OCI-LY7 (cell line): ENCODE measurements around the gene ENDOD1. TPM values are rescaled to one million over a fixed set of nuclear protein-coding genes. Genes with fewer than 3 reads are reported as not detected.

Experiments
- BruUV-seq: library from RNA; stranded (reverse); fragments of 400-500 nt; replicated peaks from 2 replicates; lab custom pipeline; 2021; lab: Mats Ljungman, UMichigan
- CTCF ChIA-PET: fragments of 300-600 bp; sonication (Branson Sonifier 250); formaldehyde crosslinking; loops from one replicate; lab custom pipeline; 2022; ENCODE audit warnings: antibody characterized with exemption; ENCODE audit not compliant: unreplicated experiment; lab: Charles Lee
- POLR2A ChIA-PET: fragments of 300-600 bp; sonication (Branson Sonifier 250); formaldehyde crosslinking; loops from one replicate; lab custom pipeline; 2022; ENCODE audit warnings: antibody characterized with exemption; lab: Charles Lee
- DNase-seq: peaks from one replicate; pipeline ENCODE4 v3.0.0-alpha.2; 2015; ENCODE audit warnings: low spot score
- H2AFZ ChIP-seq: fragments of 200-600 bp; sonication (generic), shearing (Covaris generic); 2 replicates; pipeline ENCODE4 v1.6.1; 2014; ENCODE audit warnings: mild to moderate bottlenecking, antibody characterized with exemption, low read length, moderate library complexity
- H3K27ac ChIP-seq: fragments of 200-600 bp; sonication (generic); 2 replicates; pipeline ENCODE4 v1.5.1; 2014; ENCODE audit warnings: mixed run types, low read depth, mild to moderate bottlenecking, moderate library complexity, low read length, inconsistent platforms; ENCODE audit not compliant: poor library complexity, severe bottlenecking
- H3K36me3 ChIP-seq: fragments of 200-600 bp; sonication (generic); 2 replicates; pipeline ENCODE4 v1.6.1; 2014; ENCODE audit warnings: mild to moderate bottlenecking, antibody characterized with exemption, low read length, moderate library complexity, mixed read lengths; ENCODE audit not compliant: insufficient read depth
- H3K4me1 ChIP-seq: fragments of 200-600 bp; sonication (generic); 2 replicates; pipeline ENCODE4 v1.5.1; 2014; ENCODE audit warnings: mild to moderate bottlenecking, low read length; ENCODE audit not compliant: insufficient read depth, poor library complexity, severe bottlenecking
- H3K4me2 ChIP-seq: fragments of 200-600 bp; sonication (generic); 2 replicates; pipeline ENCODE4 v1.6.1; 2014; ENCODE audit warnings: mild to moderate bottlenecking, low read length
- H3K4me3 ChIP-seq: fragments of 200-600 bp; sonication (generic); 2 replicates; pipeline ENCODE4 v1.5.1; 2014; ENCODE audit warnings: mild to moderate bottlenecking, low read depth, low read length; ENCODE audit not compliant: poor library complexity, severe bottlenecking
- H3K79me2 ChIP-seq: fragments of 200-600 bp; sonication (generic); 2 replicates; pipeline ENCODE4 v1.6.1; 2016; ENCODE audit warnings: low read depth, mild to moderate bottlenecking, low read length, moderate library complexity, mixed read lengths; ENCODE audit not compliant: insufficient read depth
- H3K9me2 ChIP-seq: fragments of 200-600 bp; sonication (generic); 2 replicates; pipeline ENCODE4 v1.6.1; 2016; ENCODE audit warnings: mild to moderate bottlenecking, low read length, mixed read lengths; ENCODE audit not compliant: insufficient read depth
- H3K9me3 ChIP-seq: fragments of 200-600 bp; sonication (generic); 2 replicates; pipeline ENCODE4 v1.6.1; 2014; ENCODE audit warnings: mild to moderate bottlenecking, mixed run types, low read length, mixed read lengths
- H4K20me1 ChIP-seq: fragments of 200-600 bp; sonication (generic); 2 replicates; pipeline ENCODE4 v1.6.1; 2014; ENCODE audit warnings: mild to moderate bottlenecking, antibody characterized with exemption, low read length, moderate library complexity, mixed read lengths; ENCODE audit not compliant: insufficient read depth
- CTCF ChIP-seq: fragments of 200-600 bp; sonication (generic); conservative IDR thresholded peaks from 2 replicates; pipeline ENCODE4 v1.5.1; 2014; ENCODE audit warnings: mild to moderate bottlenecking, antibody characterized with exemption, low read length, moderate library complexity, mixed read lengths
- EZH2phosphoT487 ChIP-seq: fragments of 200-600 bp; sonication (generic); IDR thresholded peaks from 2 replicates; pipeline ENCODE4 v1.6.1; 2018; ENCODE audit warnings: low read depth, borderline replicate concordance, mild to moderate bottlenecking, mixed run types, antibody characterized with exemption, low read length, moderate library complexity, mixed read lengths
- intact Hi-C: fragments of 100-400 bp; cut with micrococcal nuclease; formaldehyde crosslinking; loops from one replicate; pipeline ENCODE4 v1.10.0; 2022; ENCODE audit not compliant: unreplicated experiment
- total RNA-seq, 2 experiments: library from RNA; depleted of rRNA in 1 of 2; stranded (reverse); fragments of >200 nt in 1 of 2; shearing (Covaris generic) in 1 of 2; gene quantifications; 2 replicates each; pipeline ENCODE4 v1.2.3, GENCODE V29; 2014 to 2022

Gene ENDOD1
- total RNA-seq, 2 experiments from 2014 or later, result 20.4 to 22.5 TPM

- Histone ChIP-seq H3K4me2 (no peak overlapping the region), H3K4me3 (no peak overlapping the region), H3K27ac (no peak overlapping the region), H3K9me2 (no peaks in the 10 kb centered on the region), H3K36me3 (peaks cover 14% of the 10 kb centered on the region), H3K4me1 (peaks cover 12% of the 10 kb centered on the region), H3K9me3 (0 out of 2 replicates have a peak, but pooled peaks cover 4% of the 10 kb centered on the region), H4K20me1 (0 out of 2 replicates have a peak, but pooled peaks cover 9% of the 10 kb centered on the region), H2AFZ (no peak overlapping the region), H3K79me2 (peaks cover 23% of the 10 kb centered on the region)
- POLR2A ChIA-PET, result interaction anchor here (0.6 to 1.5 kb wide), 7 partner anchors 12 to 79 kb away, joined by 3 to 6 read pairs (median 4); no protein-coding TSS in a partner anchor
- no peak for DNase-seq
- CTCF ChIA-PET, result interaction anchor here (0.6 to 1.8 kb wide), 2 partner anchors 65 to 624 kb away, joined by 4 read pairs; no protein-coding TSS in a partner anchor
- intact Hi-C loops, result no loop called here
- TF ChIP-seq EZH2phosphoT487, result no peak
- no peak for TF ChIP-seq CTCF
- BruUV-seq, result no TSS peak
Measured at GRCh38 chr11:95072948-95073347, 16.7 kb upstream of the ENDOD1 start.

GRCh38 chr11:95074792-95075563 is 14.7 kb upstream of the ENDOD1 start:
- Histone ChIP-seq H3K4me3 (no peak overlapping the region), H3K4me2 (no peak overlapping the region), H3K79me2 (peaks cover 4% of the 10 kb centered on the region; the same call in 1 of the 2 replicates), H3K9me2 (no peaks in the 10 kb centered on the region), H2AFZ (no peak overlapping the region), H3K9me3 (0 out of 2 replicates have a peak, but pooled peaks cover 4% of the 10 kb centered on the region), H3K4me1 (peaks cover 8% of the 10 kb centered on the region), H4K20me1 (no peaks in the 10 kb centered on the region), H3K27ac (no peak overlapping the region), H3K36me3 (peaks cover 14% of the 10 kb centered on the region)
- ChIA-PET CTCF (no interaction called here), POLR2A (interaction anchor here (0.8 to 1.8 kb wide), 4 partner anchors 8 to 37 kb away, joined by 3 to 11 read pairs (median 3); partner anchors contain the start of gene SRSF8)
- intact Hi-C loops, result no loop called here
- no TSS peak for BruUV-seq
- TF ChIP-seq CTCF, result no peak
- TF ChIP-seq EZH2phosphoT487, result no peak
- no peak for DNase-seq
